Measurements from ENCODE around the gene CDON.

CDON gene

DNA sequence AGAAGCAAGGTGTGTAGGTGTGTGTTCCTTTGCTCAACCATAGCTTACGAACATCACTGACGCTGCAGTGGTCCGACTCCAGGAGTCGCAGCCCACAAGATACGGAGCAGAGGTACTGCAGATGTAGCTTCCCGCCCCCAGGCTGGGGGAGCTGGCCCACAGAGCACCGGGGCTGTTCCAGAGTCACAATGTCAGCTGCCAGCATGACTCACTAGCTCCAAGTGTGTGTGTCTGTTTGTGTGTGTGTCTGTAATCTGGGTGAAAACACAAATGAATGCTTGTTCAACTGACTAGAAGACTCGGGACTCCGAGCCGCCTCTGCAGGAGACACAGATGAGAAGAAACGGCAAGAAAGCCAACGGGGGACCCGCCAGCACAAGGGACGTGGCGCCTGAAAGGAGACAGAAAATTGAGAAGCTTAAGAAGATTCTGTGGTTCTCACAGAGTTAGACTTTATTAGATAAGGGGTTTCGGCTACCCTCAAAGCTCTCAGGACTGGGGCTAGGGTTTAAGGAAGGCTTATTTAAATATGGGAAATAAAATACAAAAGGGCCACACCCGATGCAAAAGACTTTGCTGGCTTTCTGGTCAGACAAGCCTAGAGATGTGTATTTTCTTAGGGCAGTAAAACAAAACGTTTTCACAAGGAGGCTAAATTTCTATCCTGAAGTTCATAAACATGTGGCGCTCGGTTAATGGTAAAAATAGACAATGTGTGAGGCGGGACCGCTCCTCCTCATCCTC lies 106.1 kb downstream of the CDON start:
- no peak for DNase-seq (ENCODE audit: low read depth in 2 of 2)

DNA sequence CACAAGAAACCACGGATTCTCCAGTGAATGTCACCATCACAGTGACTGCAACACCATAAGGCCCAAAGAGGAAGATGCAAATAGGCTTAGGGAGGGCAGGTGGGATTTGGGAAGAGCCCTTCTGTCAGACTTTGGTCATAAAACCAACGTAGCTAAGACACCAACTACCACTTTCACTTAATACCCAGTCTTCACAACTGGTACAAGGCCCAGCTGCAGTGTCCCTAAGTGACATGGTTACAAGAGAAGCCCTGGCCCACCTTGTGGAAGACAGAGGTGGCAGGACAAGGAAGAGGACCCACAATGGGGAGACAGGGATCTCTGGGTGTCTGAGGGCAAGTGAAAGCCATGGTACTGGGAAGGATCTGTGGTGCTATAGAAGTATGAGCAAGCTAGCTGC lies 106.8 kb downstream of the CDON start:
- no peak for DNase-seq (ENCODE audit: low read depth in 2 of 2)

DNA sequence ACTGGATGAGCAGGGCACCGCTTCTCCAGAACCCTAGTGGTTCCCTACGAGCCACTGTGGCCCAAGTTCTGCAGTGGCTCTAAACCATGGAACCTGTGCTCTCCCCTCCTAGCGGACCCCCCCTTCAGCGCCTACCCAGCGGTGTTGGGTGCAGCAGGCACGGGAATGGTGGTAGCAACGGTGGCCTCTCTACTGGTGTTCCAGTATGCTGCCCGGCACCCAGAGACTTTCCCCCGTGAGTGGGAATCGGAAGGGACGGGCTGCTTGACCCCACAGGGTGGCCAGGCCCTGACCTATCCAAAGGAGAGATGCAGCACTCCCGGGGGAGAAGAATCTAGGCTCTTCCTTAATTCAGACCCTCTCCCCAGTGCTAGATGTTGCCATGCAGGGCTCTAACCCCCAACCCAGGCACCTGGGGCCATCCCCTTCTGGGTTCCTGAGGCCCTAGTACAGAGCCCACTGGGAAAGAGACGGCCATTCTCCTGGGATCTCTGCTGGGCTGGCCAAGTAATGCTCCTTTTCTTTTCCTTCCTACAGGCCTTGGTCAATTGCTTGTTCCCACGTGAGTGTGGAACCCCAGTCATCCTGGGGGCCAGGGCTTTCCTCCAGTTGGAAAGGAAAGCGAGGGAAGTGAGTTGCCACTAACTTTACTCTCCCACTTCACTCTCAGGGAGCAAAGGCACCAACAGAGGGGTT lies 107.6 kb downstream of the CDON start:
- no peak for DNase-seq (ENCODE audit: low read depth in 2 of 2)

DNA sequence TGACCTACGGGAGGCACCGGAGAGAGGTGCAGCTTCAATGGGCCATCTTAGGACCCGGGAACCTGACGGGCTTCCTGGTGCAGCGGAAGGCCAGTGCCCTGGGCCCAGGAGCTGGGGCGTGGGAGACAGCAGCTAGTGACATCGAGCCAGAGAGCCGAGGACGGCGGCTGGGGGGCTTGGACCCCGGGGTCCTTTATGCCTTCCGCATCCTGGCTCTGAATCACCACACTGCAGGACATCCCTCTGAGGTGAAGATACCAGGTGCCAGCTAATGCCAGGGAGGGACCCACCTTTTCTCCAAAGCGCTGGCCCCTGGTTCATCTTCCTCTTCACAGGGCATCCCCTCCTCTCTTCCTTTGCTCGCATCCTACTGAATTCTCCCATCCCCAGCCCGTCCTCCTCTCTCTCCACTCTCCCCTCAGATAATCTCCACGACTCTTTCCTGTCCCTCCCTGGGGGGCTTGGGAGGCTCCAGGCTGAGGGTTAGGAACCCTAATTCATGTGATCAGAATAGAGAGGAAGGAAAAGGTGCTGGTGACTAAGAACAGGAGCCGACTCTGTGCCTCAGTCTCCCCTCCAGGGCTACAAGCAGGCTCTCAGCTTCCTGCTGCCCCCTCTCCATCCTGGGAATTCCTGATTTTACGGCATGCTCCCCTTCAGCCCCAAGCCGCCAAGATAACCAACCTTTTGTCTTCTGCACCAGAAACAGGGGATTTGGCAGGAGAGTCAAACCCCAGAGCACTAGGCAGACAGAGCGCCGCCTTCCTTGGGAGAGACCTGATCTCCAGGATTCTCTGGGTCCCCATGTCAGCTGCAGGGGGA lies 108.3 kb downstream of the CDON start:
- DNase-seq (ENCODE audit: low read depth in 2 of 2): no peak

DNA sequence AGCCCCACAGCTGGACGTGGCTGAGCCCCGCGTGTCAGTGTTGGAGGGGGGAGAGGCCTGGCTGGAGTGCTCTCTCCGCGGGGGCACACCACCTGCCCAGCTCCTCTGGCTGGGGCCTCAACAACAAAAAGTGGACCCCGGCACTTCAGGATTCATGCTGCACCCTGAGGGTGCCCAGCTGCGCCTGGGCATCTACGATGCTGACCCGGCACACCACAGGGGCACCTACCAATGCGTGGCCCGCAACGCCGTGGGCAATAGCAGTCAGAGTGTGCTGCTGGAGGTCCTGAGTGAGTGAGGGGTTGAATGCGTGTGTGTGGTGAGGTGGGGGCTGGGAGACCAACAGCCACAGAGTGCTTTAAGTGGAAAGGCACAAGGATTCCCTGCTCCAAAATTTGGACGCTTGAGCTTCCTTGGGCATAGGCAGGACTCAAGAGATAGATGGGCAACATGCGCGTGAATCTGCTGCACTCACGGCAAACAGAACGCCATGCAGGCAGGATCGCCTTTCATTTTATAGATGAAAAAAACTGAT lies 109.2 kb downstream of the CDON start:
- no peak for DNase-seq (ENCODE audit: low read depth in 2 of 2)

DNA sequence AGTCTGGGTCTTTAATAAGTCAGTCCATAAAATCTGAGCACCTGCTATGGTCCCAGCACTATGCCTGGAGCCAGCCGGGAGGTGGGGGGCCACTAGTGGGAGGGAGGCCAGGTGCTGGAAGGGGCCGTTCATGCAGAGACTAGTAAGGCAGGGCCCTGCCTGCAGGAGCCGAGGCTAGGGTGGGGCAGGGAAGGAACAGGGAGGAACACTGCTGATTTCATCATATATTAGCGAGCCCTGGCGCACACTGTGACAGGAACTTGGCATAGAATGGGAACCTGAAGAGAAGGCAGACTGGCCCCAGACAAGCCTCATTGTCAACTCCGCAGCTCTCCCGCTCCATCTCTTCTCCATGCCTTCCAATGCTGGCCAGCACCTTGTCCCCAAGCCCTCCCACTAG lies 109.7 kb downstream of the CDON start:
- DNase-seq (ENCODE audit: low read depth in 2 of 2): no peak

DNA sequence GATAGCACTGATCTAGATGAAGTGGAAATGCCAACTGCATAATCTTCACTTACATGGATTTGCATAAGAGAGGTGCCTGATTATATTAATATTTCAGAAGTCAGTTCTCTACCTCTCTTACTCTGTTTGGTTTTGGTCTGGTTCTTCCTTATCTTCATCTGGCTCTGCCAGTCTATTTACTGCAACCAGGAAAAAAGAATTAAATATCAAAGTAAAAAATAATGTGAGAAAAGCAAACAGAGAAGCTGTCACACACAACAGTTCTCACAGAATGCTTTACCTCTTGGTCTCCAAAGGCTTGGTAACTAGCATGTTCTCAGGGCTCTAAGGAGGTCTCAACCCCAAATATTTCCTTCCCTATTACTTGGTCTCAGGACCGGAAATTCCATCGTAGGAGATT lies 110.1 kb downstream of the CDON start:
- DNase-seq (ENCODE audit: low read depth in 2 of 2): no peak

DNA sequence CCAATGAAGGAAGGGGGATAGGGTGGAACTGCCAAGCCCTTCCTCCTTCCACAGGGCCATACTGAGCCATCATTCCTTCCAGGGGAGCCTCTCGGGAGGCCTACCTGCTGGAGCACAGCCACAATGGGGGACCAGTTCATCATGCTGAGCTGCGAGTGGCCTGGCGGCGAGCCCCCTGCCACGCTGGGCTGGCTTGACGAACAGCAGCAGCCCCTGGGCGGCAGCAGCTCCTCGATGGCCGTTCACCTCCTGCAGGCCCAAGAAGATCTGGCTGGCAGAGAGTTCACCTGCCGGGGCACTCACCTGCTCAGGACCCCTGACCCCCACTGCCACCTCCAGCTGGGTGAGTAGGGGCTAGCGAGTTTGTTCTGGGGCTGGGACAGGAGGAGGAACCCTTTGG lies 110.9 kb downstream of the CDON start:
- DNase-seq (ENCODE audit: low read depth in 2 of 2): no peak

DNA sequence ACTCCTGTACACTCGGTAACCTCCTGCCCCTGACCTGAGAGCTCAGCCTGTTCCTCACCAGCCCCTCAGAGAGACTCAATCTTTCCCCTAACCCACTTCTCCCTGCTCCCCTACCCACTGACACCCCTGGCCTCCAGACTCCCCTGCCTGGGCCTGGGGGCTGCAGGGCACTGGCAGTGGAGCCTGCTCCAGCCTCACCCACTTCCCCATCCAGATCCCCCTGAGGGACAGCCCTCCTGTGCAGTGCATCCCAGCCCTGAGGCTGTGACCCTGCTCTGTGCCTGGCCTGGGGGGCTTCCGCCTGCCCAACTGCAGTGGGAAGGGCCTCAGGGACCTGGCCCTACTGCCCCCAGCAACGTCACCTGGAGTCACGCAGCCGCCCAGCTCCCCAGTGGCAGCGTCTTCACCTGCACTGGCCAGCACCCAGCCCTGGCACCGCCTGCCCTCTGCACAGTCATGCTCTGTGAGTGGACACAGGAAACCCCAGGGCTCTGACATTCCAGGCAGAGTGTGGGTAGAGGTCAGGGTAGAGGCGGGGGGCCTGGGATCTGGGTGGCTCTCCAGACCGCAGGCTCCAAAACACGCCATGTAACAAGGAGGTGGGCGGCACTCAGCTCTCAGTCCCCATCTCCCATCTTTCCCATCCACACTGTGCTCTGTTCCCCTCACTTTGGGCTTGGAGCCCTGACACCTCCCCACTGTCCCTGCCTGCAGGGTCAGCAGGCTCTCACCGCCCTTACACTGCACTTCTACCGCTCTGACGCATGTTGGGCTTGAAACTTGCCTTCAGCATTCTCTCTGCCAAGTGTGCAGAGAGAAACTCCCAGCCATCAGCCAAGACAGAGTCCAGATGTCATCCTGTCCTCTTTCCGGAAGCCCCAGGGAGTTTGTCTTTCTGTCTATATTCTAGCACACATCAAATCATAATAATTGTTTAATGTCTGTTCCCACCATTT lies 111.7 kb downstream of the CDON start:
- no peak for DNase-seq (ENCODE audit: low read depth in 2 of 2)

DNA sequence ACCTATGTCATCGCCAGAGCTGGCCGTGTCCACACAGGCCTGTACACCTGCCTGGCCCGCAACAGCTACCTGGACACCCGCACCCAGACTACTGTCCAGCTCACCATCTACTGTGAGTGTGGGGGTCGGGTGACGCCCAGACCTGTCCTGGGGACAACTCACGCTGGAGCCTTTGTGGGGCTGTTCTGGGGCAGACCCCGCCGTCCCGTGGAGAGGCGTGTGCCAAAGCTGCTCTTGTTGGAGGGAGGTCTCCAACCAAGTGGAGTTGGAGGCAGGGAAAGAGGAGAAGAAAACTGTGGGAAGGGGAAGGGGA lies 112.5 kb downstream of the CDON start:
- DNase-seq (ENCODE audit: low read depth in 2 of 2): no peak

DNA sequence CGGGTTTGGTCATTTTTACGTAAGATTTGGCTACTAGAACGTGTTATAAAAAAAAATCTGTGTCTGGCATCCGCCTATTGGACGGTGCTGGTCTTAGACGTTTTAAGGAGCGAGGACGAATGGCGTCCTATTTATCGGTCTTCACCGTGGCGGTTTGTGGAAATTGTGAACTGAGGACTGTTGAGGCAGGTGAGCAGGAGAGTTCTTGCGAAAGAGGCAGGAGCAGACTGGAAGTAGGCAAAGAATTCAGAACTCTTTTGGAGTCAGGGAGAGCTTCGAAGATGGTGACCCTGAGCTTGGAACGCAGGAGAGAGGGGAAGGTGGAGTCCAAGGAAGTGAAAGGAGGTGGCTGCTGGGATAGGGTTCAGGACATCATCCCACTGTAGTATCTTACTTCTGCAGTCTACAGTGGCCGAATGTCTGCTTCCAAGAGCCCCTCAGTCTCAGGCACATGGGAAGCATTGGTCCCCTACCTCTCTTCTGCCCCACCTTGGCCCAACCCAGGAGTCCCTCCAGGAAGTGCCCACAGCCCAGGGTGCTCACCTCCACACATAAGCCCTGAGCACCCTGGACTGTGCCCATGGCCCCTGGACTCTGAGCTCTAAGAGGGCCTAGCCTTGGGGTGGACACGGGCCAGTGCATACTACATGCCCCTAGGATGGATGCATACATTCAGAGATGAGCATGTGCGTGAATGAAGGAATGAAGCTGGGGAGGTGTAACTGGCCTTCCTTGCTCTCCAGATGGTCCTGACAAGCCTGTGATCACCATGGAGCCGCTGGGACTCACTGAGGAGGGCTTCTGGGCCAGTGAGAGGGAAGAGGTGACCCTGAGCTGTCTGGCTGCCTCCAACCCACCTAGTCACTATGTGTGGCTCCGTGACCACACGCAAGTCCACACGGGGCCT lies 113.1 kb downstream of the CDON start:
- no peak for DNase-seq (ENCODE audit: low read depth in 2 of 2)

DNA sequence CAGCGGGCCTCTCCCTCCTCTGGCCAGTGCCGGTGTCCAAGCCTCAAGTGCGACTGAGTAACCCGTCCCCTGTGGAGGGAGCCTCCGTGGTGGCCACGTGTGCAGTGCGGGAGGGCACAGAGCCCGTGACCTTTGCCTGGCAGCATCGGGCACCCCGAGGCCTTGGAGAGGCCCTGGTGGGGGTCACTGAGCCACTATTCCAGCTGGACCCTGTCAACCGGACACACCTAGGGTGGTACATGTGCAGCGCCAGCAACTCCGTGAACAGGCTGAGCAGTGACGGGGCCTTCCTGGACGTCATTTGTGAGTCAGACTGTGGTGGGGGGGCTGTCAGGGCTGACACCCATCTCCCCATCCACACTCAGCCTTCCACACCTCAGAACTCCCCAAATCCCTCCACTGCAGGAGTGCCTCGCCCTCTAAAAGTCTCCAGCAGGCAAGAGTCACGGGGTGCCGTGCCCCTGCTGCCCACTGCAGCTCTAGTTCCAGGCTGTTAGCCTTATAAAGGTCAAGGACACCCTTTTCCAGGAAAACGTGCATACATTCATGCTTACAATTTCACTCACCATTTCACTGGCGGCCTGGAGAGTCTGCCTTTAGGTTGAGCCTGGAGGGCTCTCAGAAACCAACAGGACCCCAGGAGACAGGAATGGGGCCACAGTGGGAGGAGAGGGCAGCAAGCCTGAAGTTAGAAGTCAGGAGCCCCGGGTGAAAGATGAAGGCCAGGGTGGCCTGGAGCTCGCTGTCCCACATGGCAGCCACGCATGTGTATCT lies 114.2 kb downstream of the CDON start:
- DNase-seq (ENCODE audit: low read depth in 2 of 2): no peak

DNA sequence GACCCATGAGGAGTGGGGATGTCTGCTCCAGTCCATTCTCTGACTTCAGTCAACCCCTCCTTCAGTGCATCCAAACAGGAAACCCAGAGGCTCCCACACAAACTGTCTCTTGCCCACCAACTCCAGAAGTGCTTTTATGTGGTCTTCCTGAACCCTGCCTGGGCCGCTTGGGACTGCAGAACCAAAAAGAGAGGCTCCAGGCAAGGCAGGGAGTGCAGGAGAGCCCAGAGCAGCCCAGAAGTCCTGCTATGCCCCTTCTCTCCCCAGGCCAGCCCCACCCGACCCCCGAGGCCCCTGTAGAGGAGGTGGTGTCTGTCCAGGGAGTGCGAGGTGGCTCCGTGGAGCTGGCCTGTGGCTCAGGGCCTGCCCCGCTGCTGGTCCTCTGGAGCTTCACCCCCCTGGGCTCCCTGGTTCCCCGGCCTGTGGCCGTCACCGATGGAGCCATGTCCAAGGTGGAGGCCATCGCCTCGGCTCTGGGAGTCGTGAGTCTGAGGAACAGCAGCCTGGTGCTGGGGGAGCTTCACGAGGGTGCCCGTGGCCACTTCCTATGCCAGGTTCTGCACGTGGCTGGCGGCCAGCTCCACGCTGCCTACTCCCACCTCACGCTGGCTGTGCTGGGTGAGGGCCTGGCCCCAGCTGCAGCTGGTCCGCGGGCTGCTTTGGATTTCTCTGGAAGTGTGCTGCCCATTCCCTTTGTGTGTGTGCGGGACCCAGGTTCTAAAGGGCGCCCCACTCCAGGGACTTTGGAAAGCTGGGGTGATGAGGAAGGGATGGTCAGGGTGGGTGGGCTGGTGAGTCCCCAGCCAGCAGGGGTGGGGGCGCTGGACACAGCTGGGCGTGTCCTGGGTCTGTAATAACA lies 115.0 kb downstream of the CDON start:
- DNase-seq (ENCODE audit: low read depth in 2 of 2): no peak

DNA sequence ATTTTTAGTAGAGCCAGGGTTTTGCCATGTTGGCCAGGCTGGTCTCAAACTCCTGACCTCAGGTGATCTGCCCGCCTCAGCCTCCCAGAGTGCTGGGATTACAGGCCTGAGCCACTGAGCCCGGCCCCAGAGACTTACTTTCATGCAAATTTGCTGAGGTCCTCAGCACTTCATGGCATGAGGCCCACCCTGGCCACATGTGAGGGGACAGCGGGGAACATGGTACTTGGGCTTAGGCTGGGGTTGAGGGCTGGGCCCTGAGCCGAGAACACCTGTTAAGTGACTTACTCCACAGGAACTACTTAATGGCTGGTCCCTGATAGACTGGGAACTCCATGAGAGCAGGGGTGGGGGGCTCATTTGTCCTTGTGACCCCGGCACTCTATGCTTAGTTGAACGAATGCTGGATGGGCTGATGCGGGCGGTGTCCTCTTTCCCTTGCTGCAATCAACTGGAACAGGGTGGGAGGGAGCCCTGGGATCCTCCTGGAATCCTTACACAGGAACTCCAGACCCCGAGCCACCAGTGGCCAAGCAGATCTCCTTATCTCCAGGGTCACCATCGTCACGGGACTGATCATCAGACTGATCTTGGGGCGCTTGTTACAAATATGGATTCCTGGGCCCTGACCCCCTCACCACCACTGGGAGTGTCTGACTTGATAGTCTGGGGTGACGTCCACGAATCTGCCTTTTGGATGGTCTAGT lies 115.8 kb downstream of the CDON start:
- DNase-seq (ENCODE audit: low read depth in 2 of 2): no peak

DNA sequence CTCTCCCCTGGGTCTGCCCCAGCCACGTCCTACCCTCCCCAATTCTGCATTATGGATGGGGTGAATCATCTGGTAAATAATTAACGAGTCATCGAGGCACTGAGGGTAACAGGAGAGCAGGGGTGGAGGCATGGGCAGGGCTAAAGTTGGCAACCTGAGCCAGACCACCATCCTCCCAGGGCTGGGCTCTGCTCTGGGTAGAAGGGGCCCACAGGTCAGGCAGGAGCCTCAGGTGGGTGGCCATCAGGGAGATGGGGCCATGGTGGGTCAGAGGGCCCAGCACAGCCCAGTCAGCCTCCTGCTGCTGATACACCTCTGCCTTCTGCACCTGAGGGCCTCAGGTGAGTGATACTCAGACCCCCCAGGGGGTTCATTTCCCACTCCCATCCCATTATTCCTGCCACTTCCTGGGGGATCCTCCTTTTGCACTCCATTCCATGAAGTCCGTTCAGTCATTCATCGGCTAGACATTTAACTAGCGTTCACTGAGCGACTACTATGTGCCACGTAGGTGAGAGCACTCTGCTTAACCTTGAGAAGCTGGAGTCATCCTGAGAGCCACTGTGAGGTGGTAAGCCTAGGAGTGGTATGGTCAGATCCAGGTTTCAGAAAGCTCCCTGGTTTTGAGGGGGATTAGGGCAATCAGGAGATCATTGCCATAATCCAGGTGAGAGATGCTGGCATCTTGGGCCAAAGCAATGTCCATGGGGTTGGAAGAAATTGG lies 116.7 kb downstream of the CDON start, which contains the start of gene VSIG10L2:
Gene VSIG10L2, plus strand, starts transcription at position 248 of the 724 bp plus-strand sequence. Its CDS starts 12 bp downstream, at position 260.
- no peak for DNase-seq (ENCODE audit: low read depth in 2 of 2)

DNA sequence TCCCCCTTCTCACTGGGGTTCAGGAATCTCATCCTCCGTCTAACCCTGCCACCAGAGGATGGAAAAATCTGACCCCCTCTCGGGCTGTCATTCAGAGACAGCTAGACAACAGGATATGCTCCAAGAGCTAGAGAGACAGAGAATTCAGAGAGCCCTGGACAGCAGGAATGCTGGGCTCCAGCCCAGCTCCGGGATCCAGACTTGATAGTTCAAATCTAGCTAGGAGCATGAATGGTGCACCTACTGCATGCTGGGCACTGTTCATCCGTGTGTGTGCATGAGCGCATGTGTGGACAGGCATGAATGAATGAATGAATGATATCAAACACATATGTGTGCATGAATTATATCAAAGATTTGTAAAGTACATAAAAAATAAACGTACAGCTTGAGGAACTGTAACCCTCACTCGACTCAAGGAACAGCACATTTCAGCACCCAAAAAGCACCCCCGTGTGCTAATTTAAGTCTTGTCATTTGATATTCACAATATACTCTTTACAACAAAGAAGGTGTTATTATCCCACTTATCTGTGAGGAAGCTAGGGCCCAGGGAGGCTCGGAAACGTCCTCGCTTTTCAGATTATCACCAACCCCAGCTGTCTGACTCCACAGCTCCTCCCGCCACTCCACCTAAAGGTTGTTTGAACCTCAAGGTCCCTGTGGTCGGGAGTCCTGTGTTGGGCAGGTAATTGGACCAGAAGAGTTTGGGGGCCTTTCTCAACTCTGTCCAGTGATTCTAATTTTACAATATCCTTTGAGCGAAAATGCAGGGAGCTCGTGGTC lies 117.5 kb downstream of the CDON start:
- DNase-seq (ENCODE audit: low read depth in 2 of 2): no peak

All from fibroblast of skin of left biceps (primary cell).